Gastrocnemius medialis (tissue), 4 donors: Measurements from ENCODE around the gene CDH23.

Experiments
- POLR2A ChIP-seq, 2 donors: fragments of 450-650 bp; IDR thresholded peaks; one replicate each; pipeline ENCODE4 v1.6.1; 2017; ENCODE audit warnings: antibody characterized with exemption in 2 of 2, mild to moderate bottlenecking in 2 of 2, moderate library complexity in 2 of 2
- TF ChIP-seq, protein P1 (sequence below), 5 experiments: fragments of 450-650 bp in 3 of 5; fragments of 200-600 bp in 2 of 5; sonication (generic) in 2 of 5; IDR thresholded peaks in 4 of 5; conservative IDR thresholded peaks in 1 of 5; 1 replicate in 4 of 5; 2 replicates in 1 of 5; pipeline ENCODE4 v1.5.1; 2016 to 2019; ENCODE audit warnings: antibody characterized with exemption in 5 of 5, mild to moderate bottlenecking in 3 of 5, moderate library complexity in 3 of 5

- TF ChIP-seq, protein P1, sequence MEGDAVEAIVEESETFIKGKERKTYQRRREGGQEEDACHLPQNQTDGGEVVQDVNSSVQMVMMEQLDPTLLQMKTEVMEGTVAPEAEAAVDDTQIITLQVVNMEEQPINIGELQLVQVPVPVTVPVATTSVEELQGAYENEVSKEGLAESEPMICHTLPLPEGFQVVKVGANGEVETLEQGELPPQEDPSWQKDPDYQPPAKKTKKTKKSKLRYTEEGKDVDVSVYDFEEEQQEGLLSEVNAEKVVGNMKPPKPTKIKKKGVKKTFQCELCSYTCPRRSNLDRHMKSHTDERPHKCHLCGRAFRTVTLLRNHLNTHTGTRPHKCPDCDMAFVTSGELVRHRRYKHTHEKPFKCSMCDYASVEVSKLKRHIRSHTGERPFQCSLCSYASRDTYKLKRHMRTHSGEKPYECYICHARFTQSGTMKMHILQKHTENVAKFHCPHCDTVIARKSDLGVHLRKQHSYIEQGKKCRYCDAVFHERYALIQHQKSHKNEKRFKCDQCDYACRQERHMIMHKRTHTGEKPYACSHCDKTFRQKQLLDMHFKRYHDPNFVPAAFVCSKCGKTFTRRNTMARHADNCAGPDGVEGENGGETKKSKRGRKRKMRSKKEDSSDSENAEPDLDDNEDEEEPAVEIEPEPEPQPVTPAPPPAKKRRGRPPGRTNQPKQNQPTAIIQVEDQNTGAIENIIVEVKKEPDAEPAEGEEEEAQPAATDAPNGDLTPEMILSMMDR (IDR thresholded peaks at IDR 0.05 in 4 of 5, conservative IDR thresholded peaks at IDR 0.05 in 1 of 5): no peak
- TF ChIP-seq POLR2A (IDR thresholded peaks at IDR 0.05): no peak
Measured at GRCh38 chr10:71605263-71605962, 208.7 kb downstream of the CDH23 start.
